ENCODE data around the gene ME2. TPM values are rescaled to one million over a fixed set of nuclear protein-coding genes. Genes with fewer than 3 reads are reported as not detected.

ME2 gene
- total RNA-seq, 1 donor from 2014 or later = 54.5 TPM

DNA sequence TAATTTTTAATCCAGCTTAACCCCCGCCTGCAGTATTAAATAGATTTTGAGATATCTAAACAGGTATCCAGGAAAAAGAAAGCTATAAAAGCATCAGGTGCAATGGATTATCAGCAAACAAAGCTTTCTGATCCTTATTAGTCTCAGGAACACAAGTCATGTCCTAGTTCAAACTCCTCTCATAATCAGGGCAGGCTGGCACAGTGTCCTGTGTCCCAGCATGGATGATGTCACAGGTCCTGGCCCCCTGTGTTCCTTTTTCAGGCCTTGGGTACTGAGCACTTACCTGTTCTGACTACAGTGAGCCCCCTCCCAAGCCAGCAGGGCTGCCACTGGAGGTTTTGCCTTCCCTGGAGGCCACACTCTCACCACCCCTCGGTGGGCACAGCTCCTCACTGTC, 39.6 kb upstream of the ME2 start:
- Histone ChIP-seq H3K9me3 (replicated peaks) (no peaks in the 10 kb centered on the region), H3K27me3 (ENCODE audit: low read depth) (no peaks in the 10 kb centered on the region), H3K36me3 (no peaks in the 10 kb centered on the region), H3K27ac (replicated peaks) (peak overlapping the region; percentile 78), H3K4me1 (peaks cover 46% of the 10 kb centered on the region), H3K4me3 (no peak overlapping the region)
- intact Hi-C loops (cut with micrococcal nuclease) = no loop called here
- TF ChIP-seq, protein P1, sequence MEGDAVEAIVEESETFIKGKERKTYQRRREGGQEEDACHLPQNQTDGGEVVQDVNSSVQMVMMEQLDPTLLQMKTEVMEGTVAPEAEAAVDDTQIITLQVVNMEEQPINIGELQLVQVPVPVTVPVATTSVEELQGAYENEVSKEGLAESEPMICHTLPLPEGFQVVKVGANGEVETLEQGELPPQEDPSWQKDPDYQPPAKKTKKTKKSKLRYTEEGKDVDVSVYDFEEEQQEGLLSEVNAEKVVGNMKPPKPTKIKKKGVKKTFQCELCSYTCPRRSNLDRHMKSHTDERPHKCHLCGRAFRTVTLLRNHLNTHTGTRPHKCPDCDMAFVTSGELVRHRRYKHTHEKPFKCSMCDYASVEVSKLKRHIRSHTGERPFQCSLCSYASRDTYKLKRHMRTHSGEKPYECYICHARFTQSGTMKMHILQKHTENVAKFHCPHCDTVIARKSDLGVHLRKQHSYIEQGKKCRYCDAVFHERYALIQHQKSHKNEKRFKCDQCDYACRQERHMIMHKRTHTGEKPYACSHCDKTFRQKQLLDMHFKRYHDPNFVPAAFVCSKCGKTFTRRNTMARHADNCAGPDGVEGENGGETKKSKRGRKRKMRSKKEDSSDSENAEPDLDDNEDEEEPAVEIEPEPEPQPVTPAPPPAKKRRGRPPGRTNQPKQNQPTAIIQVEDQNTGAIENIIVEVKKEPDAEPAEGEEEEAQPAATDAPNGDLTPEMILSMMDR (IDR thresholded peaks at IDR 0.05; ENCODE audit: borderline replicate concordance) = no peak
- DNase-seq = no peak

DNA sequence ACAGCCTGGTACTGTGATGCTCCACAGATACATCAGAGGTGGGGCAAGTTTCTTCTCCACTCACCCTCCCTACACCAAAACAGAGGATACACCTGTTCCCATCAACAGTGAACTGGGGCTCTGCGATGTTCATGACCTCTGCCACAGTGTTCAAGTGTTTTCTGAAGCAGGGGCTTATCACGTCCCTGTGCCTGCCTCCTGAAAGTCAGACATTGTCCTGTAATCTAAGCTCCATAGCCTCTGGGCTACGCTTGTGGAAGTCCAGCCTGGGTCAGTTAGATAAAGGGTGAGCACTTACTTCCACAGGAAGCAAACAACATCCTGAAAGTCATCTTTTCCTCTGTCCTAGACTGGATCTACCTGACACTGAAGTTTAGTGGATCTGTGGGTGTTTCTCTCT, 38.9 kb upstream of the ME2 start:
- Histone ChIP-seq H3K9me3 (replicated peaks) (no peaks in the 10 kb centered on the region), H3K36me3 (no peaks in the 10 kb centered on the region), H3K4me1 (peaks cover 53% of the 10 kb centered on the region), H3K27ac (replicated peaks) (peak overlapping the region; percentile 78), H3K27me3 (ENCODE audit: low read depth) (no peaks in the 10 kb centered on the region), H3K4me3 (no peak overlapping the region)
- intact Hi-C loops (cut with micrococcal nuclease) = no loop called here
- TF ChIP-seq, protein P1 (IDR thresholded peaks at IDR 0.05; ENCODE audit: borderline replicate concordance) = no peak
- DNase-seq = no peak

DNA sequence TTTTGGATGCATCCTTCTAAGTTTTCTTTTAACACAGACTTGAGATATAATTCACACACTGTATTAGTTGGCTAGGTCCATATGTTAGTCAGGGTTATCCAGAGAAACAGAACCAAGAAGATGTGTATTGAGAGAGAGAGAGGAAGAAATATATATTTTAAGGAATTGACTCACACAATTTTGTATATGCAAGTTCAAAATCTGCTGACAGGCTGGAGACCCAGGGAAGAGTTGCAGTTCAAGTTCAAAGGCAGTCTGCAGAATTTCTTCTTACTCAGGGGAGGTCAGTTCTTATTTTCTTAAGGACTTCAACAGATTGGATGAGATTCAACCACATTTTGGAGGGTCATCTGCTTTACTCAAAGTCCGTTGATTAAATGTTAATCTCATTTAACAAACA, 36.1 kb upstream of the ME2 start:
- Histone ChIP-seq H3K27me3 (ENCODE audit: low read depth) (no peaks in the 10 kb centered on the region), H3K27ac (replicated peaks) (peak overlapping the region; percentile 78)
- intact Hi-C loops (cut with micrococcal nuclease) = no loop called here

DNA sequence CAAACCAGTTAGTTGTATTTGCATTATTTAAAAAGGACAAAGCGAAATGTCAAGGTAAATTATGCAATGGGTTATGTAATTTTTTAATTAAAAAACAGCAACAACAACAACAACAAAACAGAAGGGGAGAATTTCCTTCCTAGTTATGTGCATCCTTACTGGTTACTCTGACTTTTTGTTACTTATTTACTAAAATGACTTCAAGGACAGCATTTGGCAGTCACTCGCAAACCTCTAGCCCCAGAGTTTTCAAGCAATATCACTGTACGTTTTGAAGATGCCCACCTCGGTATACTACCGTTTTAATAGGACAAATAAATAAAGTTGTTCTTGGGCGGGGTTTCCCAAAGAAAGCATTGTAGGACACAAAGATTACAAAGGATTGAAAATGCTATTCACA, 34.4 kb upstream of the ME2 start:
- H3K36me3 ChIP-seq = no peaks in the 10 kb centered on the region
- peak overlapping the region; percentile 78 for H3K27ac ChIP-seq (replicated peaks)
- intact Hi-C loops (cut with micrococcal nuclease) = no loop called here
- no peak overlapping the region for H3K4me3 ChIP-seq
- TF ChIP-seq, protein P1 (IDR thresholded peaks at IDR 0.05; ENCODE audit: borderline replicate concordance) = no peak
- H3K4me1 ChIP-seq = peaks cover 68% of the 10 kb centered on the region
- no peaks in the 10 kb centered on the region for H3K9me3 ChIP-seq (replicated peaks)
- no peaks in the 10 kb centered on the region for H3K27me3 ChIP-seq (ENCODE audit: low read depth)
- no peak for DNase-seq

More for the DNA sequence above, 36.1 kb upstream of the ME2 start:
- no peaks in the 10 kb centered on the region for H3K36me3 ChIP-seq
- TF ChIP-seq, protein P1 (IDR thresholded peaks at IDR 0.05; ENCODE audit: borderline replicate concordance) = no peak
- peaks cover 57% of the 10 kb centered on the region for H3K4me1 ChIP-seq
- no peak for DNase-seq
- H3K4me3 ChIP-seq = no peak overlapping the region
- no peaks in the 10 kb centered on the region for H3K9me3 ChIP-seq (replicated peaks)

DNA sequence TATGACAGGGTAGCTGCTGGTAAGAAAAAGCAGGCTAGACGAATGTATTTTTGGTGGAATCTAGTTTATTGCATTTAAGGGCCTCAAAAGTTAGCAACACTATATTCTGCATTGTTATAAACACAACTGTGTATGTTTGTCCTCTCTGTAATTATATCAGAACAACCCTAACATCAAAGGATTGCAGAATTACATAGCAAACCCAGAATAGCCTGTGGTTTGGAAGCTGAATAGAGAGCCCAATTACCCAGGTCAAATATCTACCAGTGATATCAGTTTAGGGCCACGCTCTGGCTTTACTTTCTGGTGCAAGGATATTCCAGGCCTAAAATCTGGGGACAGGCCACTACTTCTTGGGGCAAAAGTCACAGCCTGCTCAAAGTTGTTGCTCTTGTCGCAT, 34.0 kb upstream of the ME2 start:
- H3K4me1 ChIP-seq = peaks cover 64% of the 10 kb centered on the region
- no peaks in the 10 kb centered on the region for H3K36me3 ChIP-seq
- no peaks in the 10 kb centered on the region for H3K9me3 ChIP-seq (replicated peaks)
- no peak for DNase-seq
- H3K27me3 ChIP-seq (ENCODE audit: low read depth) = no peaks in the 10 kb centered on the region
- intact Hi-C loops (cut with micrococcal nuclease) = no loop called here
- TF ChIP-seq, protein P1 (IDR thresholded peaks at IDR 0.05; ENCODE audit: borderline replicate concordance) = no peak
- H3K4me3 ChIP-seq = no peak overlapping the region
- peak overlapping the region; percentile 78 for H3K27ac ChIP-seq (replicated peaks)

DNA sequence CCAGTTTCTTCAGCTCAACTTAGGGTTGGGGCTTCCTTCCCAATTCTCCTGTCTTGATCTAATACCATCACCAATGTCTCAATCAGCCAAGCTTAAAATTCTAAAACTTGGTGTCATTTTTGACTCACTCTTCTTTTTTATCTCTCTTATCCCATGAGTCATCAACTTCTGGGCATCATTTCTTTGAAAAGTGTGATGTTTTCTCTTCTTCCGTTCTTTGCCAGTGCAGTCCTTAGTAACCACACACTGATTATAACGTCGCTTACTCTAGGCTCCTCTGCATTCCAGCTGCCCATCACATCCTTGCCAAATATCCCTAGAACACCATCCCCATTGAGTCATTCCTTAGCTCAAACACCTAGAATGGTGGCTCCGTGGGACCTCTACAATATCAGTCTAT, 31.7 kb upstream of the ME2 start:
- Histone ChIP-seq H3K27ac (replicated peaks) (peak overlapping the region; percentile 70), H3K4me1 (peaks cover 46% of the 10 kb centered on the region), H3K36me3 (no peaks in the 10 kb centered on the region), H3K9me3 (replicated peaks) (no peaks in the 10 kb centered on the region), H3K4me3 (no peak overlapping the region), H3K27me3 (ENCODE audit: low read depth) (no peaks in the 10 kb centered on the region)
- TF ChIP-seq, protein P1 (IDR thresholded peaks at IDR 0.05; ENCODE audit: borderline replicate concordance) = no peak
- intact Hi-C loops (cut with micrococcal nuclease) = no loop called here
- no peak for DNase-seq
